H9 (cell line): ENCODE measurements around the gene ANKRD23. TPM values are rescaled to one million over a fixed set of nuclear protein-coding genes. Genes with fewer than 3 reads are reported as not detected.
A peak's percentile ranks its signal among the peaks of the same experiment; 100 is the strongest.

ENCODE experiments used
- DNase-seq: peaks from one replicate; pipeline ENCODE4 v3.0.0-alpha.2; 2017
- H2AFZ ChIP-seq: one replicate; pipeline ENCODE4 v1.6.1; 2013; ENCODE audit warnings: mild to moderate bottlenecking, low read length, control low read depth, moderate library complexity
- H2AK5ac ChIP-seq: 2 replicates; pipeline ENCODE4 v1.6.1; 2013; ENCODE audit warnings: low read length, control low read depth, mixed read lengths; ENCODE audit not compliant: insufficient read length
- H2BK120ac ChIP-seq: one replicate; pipeline ENCODE4 v1.6.1; 2013; ENCODE audit warnings: low read depth, mild to moderate bottlenecking, low read length, control low read depth, inconsistent platforms; ENCODE audit not compliant: poor library complexity, severe bottlenecking
- H2BK12ac ChIP-seq: 2 replicates; pipeline ENCODE4 v1.6.1; 2013; ENCODE audit warnings: low read length, control low read depth, mixed read lengths, low read depth; ENCODE audit not compliant: insufficient read length
- H2BK15ac ChIP-seq: 2 replicates; pipeline ENCODE4 v1.6.1; 2013; ENCODE audit warnings: low read depth, low read length, control low read depth
- H2BK20ac ChIP-seq: one replicate; pipeline ENCODE4 v1.6.1; 2013; ENCODE audit warnings: low read depth, mild to moderate bottlenecking, low read length, control low read depth, inconsistent platforms; ENCODE audit not compliant: poor library complexity, severe bottlenecking
- H2BK5ac ChIP-seq: 2 replicates; pipeline ENCODE4 v1.6.1; 2013; ENCODE audit warnings: low read length, control low read depth, mixed read lengths; ENCODE audit not compliant: insufficient read length
- H3K14ac ChIP-seq: 2 replicates; pipeline ENCODE4 v1.6.1; 2013; ENCODE audit warnings: low read length, control low read depth; ENCODE audit not compliant: insufficient read depth
- H3K18ac ChIP-seq: 2 replicates; pipeline ENCODE4 v1.6.1; 2013; ENCODE audit warnings: low read depth, mild to moderate bottlenecking, mixed read lengths, low read length, control low read depth; ENCODE audit not compliant: insufficient read length
- H3K23ac ChIP-seq: 2 replicates; pipeline ENCODE4 v1.6.1; 2013; ENCODE audit warnings: low read length, control low read depth, mixed read lengths, low read depth; ENCODE audit not compliant: insufficient read length
- H3K23me2 ChIP-seq: 2 replicates; pipeline ENCODE4 v1.6.1; 2013; ENCODE audit warnings: low read depth, mild to moderate bottlenecking, mixed read lengths, low read length, control low read depth; ENCODE audit not compliant: insufficient read length, poor library complexity, severe bottlenecking
- H3K27ac ChIP-seq: 2 replicates; pipeline ENCODE4 v1.5.1; 2013; ENCODE audit warnings: low read length, control low read depth, mixed read lengths, low read depth; ENCODE audit not compliant: insufficient read length
- H3K27me3 ChIP-seq: 2 replicates; pipeline ENCODE4 v1.6.1; 2013; ENCODE audit warnings: low read length, control low read depth, inconsistent platforms; ENCODE audit not compliant: insufficient read depth
- H3K4ac ChIP-seq: 2 replicates; pipeline ENCODE4 v1.6.1; 2013; ENCODE audit warnings: low read depth, mild to moderate bottlenecking, control low read depth, inconsistent platforms, low read length, moderate library complexity
- H3K4me1 ChIP-seq: 2 replicates; pipeline ENCODE4 v1.6.1; 2013; ENCODE audit warnings: low read length, control low read depth, inconsistent platforms; ENCODE audit not compliant: insufficient read depth
- H3K4me2 ChIP-seq: 2 replicates; pipeline ENCODE4 v1.6.1; 2013; ENCODE audit warnings: low read length, control low read depth, mixed read lengths; ENCODE audit not compliant: insufficient read length, insufficient read depth
- H3K56ac ChIP-seq: 2 replicates; pipeline ENCODE4 v1.6.1; 2013; ENCODE audit warnings: low read depth, mild to moderate bottlenecking, mixed read lengths, low read length, control low read depth; ENCODE audit not compliant: insufficient read length
- H3K79me1 ChIP-seq: 2 replicates; pipeline ENCODE4 v1.6.1; 2013; ENCODE audit warnings: low read depth, mild to moderate bottlenecking, moderate library complexity, low read length, control low read depth, inconsistent platforms; ENCODE audit not compliant: insufficient read depth, poor library complexity, severe bottlenecking
- H3K79me2 ChIP-seq: 2 replicates; pipeline ENCODE4 v1.6.1; 2013; ENCODE audit warnings: low read length, control low read depth, inconsistent platforms; ENCODE audit not compliant: insufficient read depth
- H3K9ac ChIP-seq: 2 replicates; pipeline ENCODE4 v1.6.1; 2013; ENCODE audit warnings: low read length, control low read depth, mixed read lengths; ENCODE audit not compliant: insufficient read length; ENCODE audit errors: extremely low read depth
- H3K9me3 ChIP-seq: one replicate; pipeline ENCODE4 v1.6.1; 2013; ENCODE audit warnings: low read depth, low read length, inconsistent platforms; ENCODE audit not compliant: control insufficient read depth
- H3T11ph ChIP-seq: one replicate; pipeline ENCODE4 v1.6.1; 2013; ENCODE audit warnings: mild to moderate bottlenecking, low read length, control low read depth, inconsistent platforms
- H4K20me1 ChIP-seq: one replicate; pipeline ENCODE4 v1.6.1; 2013; ENCODE audit not compliant: control insufficient read depth, insufficient read length, insufficient read depth
- H4K5ac ChIP-seq: 2 replicates; pipeline ENCODE4 v1.6.1; 2013; ENCODE audit warnings: low read depth, mild to moderate bottlenecking, mixed read lengths, low read length, control low read depth; ENCODE audit not compliant: insufficient read length
- H4K8ac ChIP-seq: replicated peaks from 2 replicates; pipeline ENCODE4 v1.6.1; 2013; ENCODE audit warnings: low read length, control low read depth, mixed read lengths, low read depth; ENCODE audit not compliant: insufficient read length
- H4K91ac ChIP-seq: 2 replicates; pipeline ENCODE4 v1.6.1; 2013; ENCODE audit warnings: low read depth, mild to moderate bottlenecking, moderate library complexity, mixed read lengths, low read length, control low read depth; ENCODE audit not compliant: insufficient read length
- H3K27ac Mint-ChIP-seq, 3 experiments: 2 replicates in 2 of 3; 3 replicates in 1 of 3; pipeline ENCODE4 v1.8.0; 2020 to 2021; ENCODE audit warnings: mixed read lengths in 3 of 3, mild to moderate bottlenecking in 1 of 3, moderate library complexity in 1 of 3
- H3K27me3 Mint-ChIP-seq: 2 replicates; pipeline ENCODE4 v1.8.0; 2021; ENCODE audit warnings: low read depth, mild to moderate bottlenecking, moderate library complexity, mixed read lengths
- H3K36me3 Mint-ChIP-seq, 3 experiments: 2 replicates in 2 of 3; 3 replicates in 1 of 3; pipeline ENCODE4 v1.8.0; 2020 to 2021; ENCODE audit warnings: low read depth in 3 of 3, mixed read lengths in 3 of 3; ENCODE audit not compliant: insufficient read depth in 1 of 3
- H3K4me1 Mint-ChIP-seq, 2 experiments: 2 replicates each; pipeline ENCODE4 v1.8.0; 2020; ENCODE audit warnings: mixed read lengths in 2 of 2
- H3K4me3 Mint-ChIP-seq, 2 experiments: 2 replicates in 1 of 2; 3 replicates in 1 of 2; pipeline ENCODE4 v1.8.0; 2020 to 2021; ENCODE audit warnings: mild to moderate bottlenecking in 2 of 2, mixed read lengths in 2 of 2, moderate library complexity in 1 of 2
- H3K9me3 Mint-ChIP-seq, 2 experiments: 2 replicates in 1 of 2; 3 replicates in 1 of 2; pipeline ENCODE4 v1.8.0; 2020; ENCODE audit warnings: mild to moderate bottlenecking in 2 of 2, mixed read lengths in 2 of 2, moderate library complexity in 1 of 2
- CTCF ChIP-seq: fragments of 200-600 bp; sonication (generic); conservative IDR thresholded peaks from 3 replicates; pipeline ENCODE4 v1.8.0; 2021; ENCODE audit warnings: antibody characterized with exemption, mild to moderate bottlenecking
- WGBS: extraction: QIAGEN DNeasy Blood & Tissue Kit; methylation state at CpG from one replicate; pipeline ENCODE4 v1.1.7; 2013; ENCODE audit warnings: missing lambda C conversion rate, low lambda C conversion rate, mixed read lengths; ENCODE audit not compliant: insufficient read length; ENCODE audit errors: extremely low coverage; 5-methylcytosine and 5-hydroxymethylcytosine counted together
- total RNA-seq: library from RNA; stranded (reverse); gene quantifications from 2 replicates; pipeline ENCODE4 v1.2.1, GENCODE V29; 2021

The ANKRD23 gene
- total RNA-seq, 1 experiment from 2014 or later = 2.4 TPM

- Mint-ChIP-seq H3K4me1 (no peaks in the 10 kb centered on the region), H3K36me3 (peaks cover 0 to 10% (median 4%) of the 10 kb centered on the region in 3 experiments; a peak in 4 of 7 replicates), H3K27me3 (no peaks in the 10 kb centered on the region), H3K9me3 (no peaks in the 10 kb centered on the region), H3K27ac (0 out of 7 replicates have a peak overlapping the region, but pooled peaks of 1 of the 3 experiments have one; percentile 40), H3K4me3 (no peak overlapping the region)
- Histone ChIP-seq H3K27ac (no peak overlapping the region), H3K9me3 (no peaks in the 10 kb centered on the region), H2BK5ac (no peak overlapping the region), H2AK5ac (no peak overlapping the region), H3K79me1 (no peaks in the 10 kb centered on the region), H4K8ac (no peak overlapping the region), H3K23ac (no peak overlapping the region), H4K5ac (no peak overlapping the region), H2BK12ac (no peak overlapping the region), H3K23me2 (no peaks in the 10 kb centered on the region), H3K56ac (no peak overlapping the region), H2BK15ac (no peak overlapping the region), H3K4me2 (no peak overlapping the region), H3K27me3 (no peaks in the 10 kb centered on the region), H3T11ph (no peak overlapping the region), H3K4me1 (no peaks in the 10 kb centered on the region), H2BK120ac (no peak overlapping the region), H3K4ac (no peak overlapping the region), H2BK20ac (no peak overlapping the region), H4K91ac (no peak overlapping the region), H4K20me1 (no peaks in the 10 kb centered on the region), H2AFZ (no peak overlapping the region), H3K14ac (peak overlapping the region; percentile 26; the same call in 1 of the 2 replicates), H3K79me2 (no peaks in the 10 kb centered on the region), H3K9ac (no peak overlapping the region), H3K18ac (no peak overlapping the region)
- no peak for TF ChIP-seq CTCF
- WGBS = no CpG with 5 or more reads among the region's 27 CpGs
- DNase-seq = no peak
These were observed 43.5 kb downstream of the ANKRD23 start for GRCh38 chr2:96800061-96801004.
